AG10803 (cell line): ENCODE results near the gene RAB42.

Experiments used
- DNase-seq: peaks from one replicate; pipeline ENCODE4 v3.0.0; 2010; ENCODE audit warnings: low read depth
- H3K4me3 ChIP-seq: 2 replicates; pipeline ENCODE4 v1.5.1; 2011; ENCODE audit warnings: mild to moderate bottlenecking, low read length, control low read depth
- CTCF ChIP-seq: conservative IDR thresholded peaks from 2 replicates; pipeline ENCODE4 v1.5.1; 2011; ENCODE audit warnings: mild to moderate bottlenecking, low read length, control low read depth, inconsistent platforms

Gene RAB42

GRCh38 chr1:28591708-28592320 lies at the start of gene RAB42:
RAB42 (plus strand) TSS chr1:28592265; CDS start chr1:28592512, 247 bp downstream.
- H3K4me3 ChIP-seq, result peak within 1 kb of the TSS; percentile 62
- DNase-seq, result peak; percentile 23
- no peak for TF ChIP-seq CTCF

- TF ChIP-seq CTCF, result no peak
- H3K4me3 ChIP-seq, result no peak overlapping the region
- no peak for DNase-seq
Observed at GRCh38 chr1:28545246-28545628, 46.8 kb upstream of the RAB42 start.

- no peak overlapping the region for H3K4me3 ChIP-seq
- no peak for TF ChIP-seq CTCF
- DNase-seq, result no peak
Observed at GRCh38 chr1:28548318-28548717, 43.7 kb upstream of the RAB42 start.

GRCh38 chr1:28551381-28551780 lies 40.7 kb upstream of the RAB42 start:
- DNase-seq, result no peak
- no peak for TF ChIP-seq CTCF
- H3K4me3 ChIP-seq, result no peak overlapping the region

GRCh38 chr1:28552758-28553663 lies 39.1 kb upstream of the RAB42 start, which contains the start of gene TRNAU1AP:
TRNAU1AP (plus strand) TSS chr1:28553085; CDS start chr1:28553111, 26 bp downstream.
- H3K4me3 ChIP-seq, result peak within 1 kb of the TSS; percentile 98
- DNase-seq, result peak; percentile 95
- TF ChIP-seq CTCF, result no peak

- no peak for TF ChIP-seq CTCF
- no peak for DNase-seq
- no peak overlapping the region for H3K4me3 ChIP-seq
Observed at GRCh38 chr1:28560886-28561285, 31.2 kb upstream of the RAB42 start.
